ENCODE measurements around the gene NDUFV1. TPM values are rescaled to one million over a fixed set of nuclear protein-coding genes. Genes with fewer than 3 reads are reported as not detected.

The NDUFV1 gene
- total RNA-seq, 1 donor from 2014 or later, result 242 TPM

DNA sequence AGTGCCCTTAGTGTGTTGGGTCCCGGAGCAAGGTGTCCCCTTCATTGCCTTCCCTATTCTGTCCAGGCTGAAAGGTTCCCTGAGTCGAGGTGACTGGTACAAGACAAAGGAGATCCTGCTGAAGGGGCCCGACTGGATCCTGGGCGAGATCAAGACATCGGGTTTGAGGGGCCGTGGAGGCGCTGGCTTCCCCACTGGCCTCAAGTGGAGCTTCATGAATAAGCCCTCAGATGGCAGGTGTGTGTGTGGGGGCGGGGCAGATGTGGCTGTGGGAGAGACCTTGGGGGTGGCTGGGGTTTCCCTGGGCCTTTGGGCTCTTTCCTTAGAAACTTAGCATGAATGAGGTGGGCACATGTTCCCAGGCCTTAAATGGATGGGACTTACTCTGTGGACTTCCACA, 1.8 kb downstream of the NDUFV1 start:
- intact Hi-C loops (cut with micrococcal nuclease), result loop anchor here (5.0 kb wide), 1 partner anchor 36 kb away; no protein-coding TSS in a partner anchor
- Mint-ChIP-seq H3K27ac (no peak overlapping the region), H3K9me3 (no peaks in the 10 kb centered on the region), H3K27me3 (ENCODE audit: low read depth) (peaks cover 1% of the 10 kb centered on the region), H3K4me1 (ENCODE audit: low read depth) (peaks cover 12% of the 10 kb centered on the region), H3K4me3 (ENCODE audit: low read depth) (peak overlapping the region; percentile 88), H3K36me3 (ENCODE audit: low read depth) (peaks cover 36% of the 10 kb centered on the region)
- DNase-seq (ENCODE audit: low spot score), result no peak

GRCh38 chr11:67609316-67609715, 2.6 kb downstream of the NDUFV1 start:
- DNase-seq (ENCODE audit: low spot score), result no peak
- Mint-ChIP-seq H3K4me3 (ENCODE audit: low read depth) (peak overlapping the region; percentile 26), H3K9me3 (no peaks in the 10 kb centered on the region), H3K27ac (no peak overlapping the region), H3K27me3 (ENCODE audit: low read depth) (no peaks in the 10 kb centered on the region), H3K4me1 (ENCODE audit: low read depth) (peaks cover 17% of the 10 kb centered on the region), H3K36me3 (ENCODE audit: low read depth) (peaks cover 36% of the 10 kb centered on the region)
- intact Hi-C loops (cut with micrococcal nuclease), result loop anchor here (5.0 kb wide), 1 partner anchor 37 kb away; no protein-coding TSS in a partner anchor

DNA sequence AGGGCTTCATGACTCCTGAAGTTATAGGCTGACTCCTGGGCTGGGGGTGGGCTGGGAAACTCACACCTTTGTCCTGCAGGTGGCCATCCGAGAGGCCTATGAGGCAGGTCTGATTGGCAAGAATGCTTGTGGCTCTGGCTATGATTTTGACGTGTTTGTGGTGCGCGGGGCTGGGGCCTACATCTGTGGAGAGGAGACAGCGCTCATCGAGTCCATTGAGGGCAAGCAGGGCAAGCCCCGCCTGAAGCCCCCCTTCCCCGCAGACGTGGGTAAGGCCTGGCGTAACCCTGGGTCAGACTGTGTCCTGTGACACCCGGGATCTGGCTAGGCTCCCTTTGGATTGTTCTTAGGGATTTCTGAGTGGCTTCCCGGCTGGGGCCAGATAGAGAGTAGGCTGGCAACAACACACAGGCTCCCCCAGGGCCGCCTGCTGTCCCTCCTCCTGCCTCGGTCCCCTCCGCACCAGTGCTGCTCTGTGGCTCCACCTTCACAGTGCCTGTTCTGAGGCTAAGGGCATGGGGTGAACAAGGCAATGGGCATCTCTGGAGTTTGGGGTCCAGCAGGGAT, 3.6 kb downstream of the NDUFV1 start:
- Mint-ChIP-seq H3K36me3 (ENCODE audit: low read depth) (peaks cover 36% of the 10 kb centered on the region), H3K27me3 (ENCODE audit: low read depth) (no peaks in the 10 kb centered on the region), H3K9me3 (no peaks in the 10 kb centered on the region), H3K4me1 (ENCODE audit: low read depth) (peaks cover 24% of the 10 kb centered on the region), H3K27ac (no peak overlapping the region), H3K4me3 (ENCODE audit: low read depth) (no peak overlapping the region)
- no peak for DNase-seq (ENCODE audit: low spot score)
- intact Hi-C loops (cut with micrococcal nuclease), result loop anchor here (10.0 kb wide), 1 partner anchor 126 kb away; the partner anchor contains the start of gene AIP

DNA sequence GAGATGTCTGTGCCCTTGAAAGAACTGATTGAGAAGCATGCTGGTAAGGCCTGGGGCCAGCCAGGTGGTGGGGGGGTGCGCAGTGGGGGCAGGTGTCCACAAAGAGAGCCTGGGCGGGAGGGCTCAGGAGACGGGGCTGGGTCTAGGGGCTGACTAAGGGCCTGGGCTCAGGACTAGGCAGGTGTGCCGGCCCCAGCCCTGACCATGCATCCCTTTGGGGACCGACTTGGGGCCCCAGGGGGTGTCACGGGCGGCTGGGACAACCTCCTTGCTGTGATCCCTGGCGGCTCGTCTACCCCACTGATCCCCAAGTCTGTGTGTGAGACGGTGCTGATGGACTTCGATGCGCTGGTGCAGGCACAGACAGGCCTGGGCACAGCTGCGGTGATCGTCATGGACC, 4.4 kb downstream of the NDUFV1 start:
- Mint-ChIP-seq H3K27me3 (ENCODE audit: low read depth) (no peaks in the 10 kb centered on the region), H3K36me3 (ENCODE audit: low read depth) (peaks cover 36% of the 10 kb centered on the region), H3K4me3 (ENCODE audit: low read depth) (no peak overlapping the region), H3K27ac (no peak overlapping the region), H3K4me1 (ENCODE audit: low read depth) (peaks cover 20% of the 10 kb centered on the region), H3K9me3 (no peaks in the 10 kb centered on the region)
- no peak for DNase-seq (ENCODE audit: low spot score)
- intact Hi-C loops (cut with micrococcal nuclease), result loop anchor here (10.0 kb wide), 1 partner anchor 126 kb away; the partner anchor contains the start of gene AIP

GRCh38 chr11:67611704-67612587, 5.2 kb downstream of the NDUFV1 start:
- Mint-ChIP-seq H3K4me1 (ENCODE audit: low read depth) (peaks cover 20% of the 10 kb centered on the region), H3K36me3 (ENCODE audit: low read depth) (peaks cover 36% of the 10 kb centered on the region)
- intact Hi-C loops (cut with micrococcal nuclease), result loop anchor here (10.0 kb wide), 1 partner anchor 127 kb away; the partner anchor contains the start of gene AIP

GRCh38 chr11:67612751-67613150, 6.0 kb downstream of the NDUFV1 start:
- no peak overlapping the region for H3K4me3 Mint-ChIP-seq (ENCODE audit: low read depth)
- H3K4me1 Mint-ChIP-seq (ENCODE audit: low read depth), result peaks cover 22% of the 10 kb centered on the region
- H3K27ac Mint-ChIP-seq, result peak overlapping the region; percentile 98

More at GRCh38 chr11:67611704-67612587, 5.2 kb downstream of the NDUFV1 start:
- no peak for DNase-seq (ENCODE audit: low spot score)
- H3K27me3 Mint-ChIP-seq (ENCODE audit: low read depth), result no peaks in the 10 kb centered on the region
- H3K4me3 Mint-ChIP-seq (ENCODE audit: low read depth), result no peak overlapping the region
- no peak overlapping the region for H3K27ac Mint-ChIP-seq
- H3K9me3 Mint-ChIP-seq, result no peaks in the 10 kb centered on the region

GRCh38 chr11:67613313-67613959, 6.7 kb downstream of the NDUFV1 start:
- peaks cover 22% of the 10 kb centered on the region for H3K4me1 Mint-ChIP-seq (ENCODE audit: low read depth)
- intact Hi-C loops (cut with micrococcal nuclease), result loop anchor here (10.0 kb wide), 1 partner anchor 129 kb away; the partner anchor contains the start of gene AIP
- DNase-seq (ENCODE audit: low spot score), result no peak
- no peaks in the 10 kb centered on the region for H3K27me3 Mint-ChIP-seq (ENCODE audit: low read depth)
- peak overlapping the region; percentile 74 for H3K4me3 Mint-ChIP-seq (ENCODE audit: low read depth)
- H3K36me3 Mint-ChIP-seq (ENCODE audit: low read depth), result peaks cover 34% of the 10 kb centered on the region
- H3K27ac Mint-ChIP-seq, result peak overlapping the region; percentile 98
- H3K9me3 Mint-ChIP-seq, result no peaks in the 10 kb centered on the region

More at GRCh38 chr11:67612751-67613150, 6.0 kb downstream of the NDUFV1 start:
- no peaks in the 10 kb centered on the region for H3K9me3 Mint-ChIP-seq
- peaks cover 36% of the 10 kb centered on the region for H3K36me3 Mint-ChIP-seq (ENCODE audit: low read depth)
- intact Hi-C loops (cut with micrococcal nuclease), result loop anchor here (10.0 kb wide), 1 partner anchor 128 kb away; the partner anchor contains the start of gene AIP
- DNase-seq (ENCODE audit: low spot score), result no peak
- H3K27me3 Mint-ChIP-seq (ENCODE audit: low read depth), result no peaks in the 10 kb centered on the region

- Mint-ChIP-seq H3K9me3 (no peaks in the 10 kb centered on the region), H3K27ac (peak overlapping the region; percentile 98), H3K4me3 (ENCODE audit: low read depth) (peak overlapping the region; percentile 74), H3K4me1 (ENCODE audit: low read depth) (peaks cover 22% of the 10 kb centered on the region), H3K27me3 (ENCODE audit: low read depth) (no peaks in the 10 kb centered on the region), H3K36me3 (ENCODE audit: low read depth) (peaks cover 28% of the 10 kb centered on the region)
- intact Hi-C loops (cut with micrococcal nuclease), result loop anchor here (1.0 to 10.0 kb wide), 2 partner anchors 15 to 129 kb away; partner anchors contain the start of genes AIP and NUDT8
- DNase-seq (ENCODE audit: low spot score), result peak; percentile 81
These were observed 7.4 kb downstream of the NDUFV1 start for GRCh38 chr11:67613960-67614715.

GRCh38 chr11:67614730-67615714, 8.3 kb downstream of the NDUFV1 start:
- peaks cover 22% of the 10 kb centered on the region for H3K4me1 Mint-ChIP-seq (ENCODE audit: low read depth)
- H3K27me3 Mint-ChIP-seq (ENCODE audit: low read depth), result no peaks in the 10 kb centered on the region
- peaks cover 23% of the 10 kb centered on the region for H3K36me3 Mint-ChIP-seq (ENCODE audit: low read depth)
- peak overlapping the region; percentile 74 for H3K4me3 Mint-ChIP-seq (ENCODE audit: low read depth)
- DNase-seq (ENCODE audit: low spot score), result peak; percentile 58
- intact Hi-C loops (cut with micrococcal nuclease), result loop anchor here (1.0 to 10.0 kb wide), 2 partner anchors 14 to 130 kb away; partner anchors contain the start of genes AIP and NUDT8
- H3K27ac Mint-ChIP-seq, result peak overlapping the region; percentile 98
- H3K9me3 Mint-ChIP-seq, result no peaks in the 10 kb centered on the region

DNA sequence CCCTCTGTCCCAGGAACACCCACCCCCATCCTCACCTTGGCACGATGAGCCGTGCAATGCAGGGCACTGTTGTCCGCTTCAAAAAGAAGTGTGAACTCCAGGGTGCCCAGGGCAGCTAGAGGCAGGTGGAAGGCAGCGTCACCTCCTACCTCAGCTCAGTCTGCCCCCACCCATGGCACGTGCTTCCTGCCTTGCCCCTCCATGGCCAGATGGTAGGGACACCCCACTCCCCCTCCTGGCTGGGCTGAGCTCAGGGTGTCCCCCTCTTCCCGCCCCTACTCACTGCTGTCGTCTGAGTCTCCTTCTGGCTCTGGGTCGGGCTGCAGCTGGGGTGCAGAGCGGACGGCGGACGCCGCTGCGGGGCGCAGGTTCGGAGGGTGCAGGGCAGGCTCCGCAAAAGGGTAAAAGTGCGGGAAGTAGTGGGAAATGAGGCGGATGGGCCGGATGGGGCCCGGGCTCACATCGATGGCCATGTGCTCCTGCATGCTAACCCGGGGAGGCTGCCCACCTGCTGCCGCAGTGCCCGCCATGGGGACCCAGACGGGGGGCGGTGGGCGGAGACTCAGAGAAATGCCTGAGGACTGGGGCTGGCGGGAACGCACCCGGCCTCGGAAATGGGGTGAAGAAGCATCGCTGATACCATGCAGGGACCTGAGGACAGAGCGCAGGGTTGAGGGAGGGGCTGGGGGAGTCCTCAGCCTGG, 9.1 kb downstream of the NDUFV1 start:
- Mint-ChIP-seq H3K4me3 (ENCODE audit: low read depth) (no peak overlapping the region), H3K27me3 (ENCODE audit: low read depth) (no peaks in the 10 kb centered on the region), H3K9me3 (no peaks in the 10 kb centered on the region), H3K27ac (no peak overlapping the region), H3K4me1 (ENCODE audit: low read depth) (peaks cover 20% of the 10 kb centered on the region), H3K36me3 (ENCODE audit: low read depth) (peaks cover 15% of the 10 kb centered on the region)
- no peak for DNase-seq (ENCODE audit: low spot score)
- intact Hi-C loops (cut with micrococcal nuclease), result loop anchor here (10.0 kb wide), 1 partner anchor 131 kb away; the partner anchor contains the start of gene AIP
